DMS53 treated with DMSO at 0.1 percent for 48 hours (cell line): ENCODE measurements around the gene HEATR9.
"Not testable (repeated sequence)": the region's sequence is repeated elsewhere in the genome, so short reads cannot be mapped to it uniquely, and the experiment has no call there.

Source experiments
- DNase-seq: peaks from one replicate; lab custom pipeline; 2025; ENCODE audit not compliant: unreplicated experiment; lab: John Stamatoyannopoulos, UW

Gene HEATR9, protein sequence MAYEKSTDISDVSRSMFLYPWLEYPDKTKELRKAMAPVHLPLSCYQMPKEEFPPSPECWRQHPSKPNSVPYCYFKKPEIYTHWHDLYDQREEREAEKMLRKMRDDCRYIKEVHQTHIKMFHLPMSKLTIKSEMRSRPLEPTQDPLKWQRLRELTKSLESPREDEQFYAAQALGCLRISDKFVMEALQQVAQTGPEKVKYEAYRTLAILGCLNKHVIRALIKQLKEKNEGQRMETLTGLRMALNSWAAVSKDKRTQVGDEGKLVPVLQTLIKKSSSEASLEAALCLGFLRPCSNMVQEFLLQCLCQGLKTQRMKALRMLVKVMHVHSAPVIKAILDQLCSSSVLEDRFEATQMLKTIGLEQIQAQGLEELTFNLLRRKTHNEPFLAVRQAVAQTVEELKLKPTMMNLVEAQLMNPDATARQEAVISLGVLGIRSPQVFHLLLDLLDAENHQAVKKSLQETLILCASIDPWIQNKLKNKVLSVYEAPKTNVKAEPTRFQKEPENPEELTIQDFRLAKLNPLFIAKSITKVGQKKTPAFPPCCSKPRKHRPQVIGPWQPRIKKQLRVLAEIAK

DNA sequence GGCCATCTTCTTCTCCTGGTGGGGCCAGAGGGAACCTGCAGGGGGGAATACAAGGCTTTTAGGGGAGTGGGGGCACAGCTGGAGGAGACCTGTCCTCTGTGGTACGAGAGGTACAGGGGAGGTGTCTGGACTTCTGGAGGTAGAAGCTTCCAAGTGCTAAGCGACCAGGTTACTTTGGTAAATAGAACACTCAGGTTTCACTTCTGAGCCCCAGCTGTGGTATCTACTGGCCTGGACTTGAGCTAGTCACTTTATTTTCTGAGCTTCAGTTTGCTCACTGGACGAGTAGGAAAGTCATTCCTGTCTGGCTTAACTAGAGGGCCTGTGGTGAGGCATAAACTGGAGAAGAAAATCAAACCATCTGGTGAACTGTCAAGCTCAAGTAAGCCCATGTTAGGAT lies at the start of gene HEATR9:
Gene HEATR9 (minus strand): TSS at position 155 of the 400 bp plus-strand sequence. CDS start 149 bp downstream, at position 6.
- DNase-seq = no peak

GRCh38 chr17:35917519-35918213 lies 49.0 kb upstream of the HEATR9 start:
- DNase-seq = no peak

GRCh38 chr17:35915153-35915964 lies 46.7 kb upstream of the HEATR9 start:
- DNase-seq = no peak

- DNase-seq = no peak
Measured at GRCh38 chr17:35914354-35914753, 45.7 kb upstream of the HEATR9 start.

- no peak for DNase-seq
Measured at GRCh38 chr17:35913609-35914008, 44.9 kb upstream of the HEATR9 start.

DNA sequence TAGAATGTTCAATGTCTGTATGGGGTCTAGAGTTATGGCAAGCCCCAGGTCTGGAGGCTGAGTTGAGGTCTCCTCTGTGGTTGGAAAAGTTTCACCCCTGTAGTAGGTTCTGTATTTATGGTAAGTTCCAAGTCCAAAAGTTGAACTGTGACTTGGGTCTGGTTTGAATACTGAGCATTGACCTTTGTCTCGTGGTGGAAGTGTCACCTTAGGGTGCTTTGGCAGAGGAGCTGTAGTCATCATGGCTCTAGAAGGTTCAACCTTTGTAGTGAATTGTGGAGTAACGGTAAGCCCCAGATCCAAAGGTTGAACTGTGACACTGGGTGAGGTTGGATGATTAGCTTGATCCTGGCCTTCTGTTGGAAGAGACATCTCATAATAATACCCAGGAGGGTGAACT lies 44.3 kb upstream of the HEATR9 start:
- no peak for DNase-seq

DNA sequence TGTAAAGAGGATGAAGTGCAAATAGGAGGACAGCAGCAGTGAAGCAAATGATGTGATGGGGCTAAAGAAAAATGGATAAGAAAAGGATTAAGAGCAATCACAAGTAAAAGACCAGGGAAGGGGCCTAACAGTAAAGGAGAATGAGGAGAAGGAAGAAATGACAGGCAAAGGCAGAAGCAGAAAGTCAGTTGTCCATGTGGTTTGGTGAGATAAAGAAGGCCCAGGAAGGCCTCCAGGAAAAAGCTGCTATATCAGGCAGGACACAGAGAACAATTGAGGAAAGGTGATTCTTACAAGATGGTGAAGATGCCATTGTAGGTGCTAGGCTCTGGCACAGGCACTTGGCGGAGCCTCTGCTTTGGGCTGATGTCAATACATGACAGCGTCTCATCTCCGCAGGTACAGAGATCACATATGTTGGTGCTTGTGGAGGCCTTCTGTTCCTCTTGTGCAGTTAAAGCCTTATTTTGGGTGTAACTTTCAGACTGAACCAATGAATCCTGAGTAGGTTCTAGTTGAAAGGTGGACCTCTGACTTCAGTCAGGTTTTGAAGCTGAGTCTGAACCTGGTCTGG lies 43.7 kb upstream of the HEATR9 start:
- DNase-seq = no peak

DNA sequence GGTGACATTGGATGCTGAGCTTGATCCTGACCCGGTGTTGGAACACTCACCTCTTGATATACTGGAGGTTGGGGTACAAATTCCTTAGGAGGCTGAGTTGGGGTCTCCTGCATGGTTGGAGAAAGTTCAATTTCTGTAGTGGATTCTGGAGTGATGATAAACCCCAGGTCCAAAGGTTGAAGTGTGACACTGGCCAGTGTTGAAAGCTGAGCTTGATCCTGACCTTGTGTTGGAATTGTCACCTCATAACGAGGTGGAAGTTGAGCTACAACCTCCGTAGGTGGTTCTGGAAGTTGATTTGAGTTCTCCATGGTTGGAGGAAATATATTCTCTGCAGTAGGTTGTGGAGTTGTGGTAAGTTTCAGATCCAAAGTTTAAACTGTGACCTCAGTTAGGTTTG lies 40.7 kb upstream of the HEATR9 start:
- DNase-seq = no peak

DNA sequence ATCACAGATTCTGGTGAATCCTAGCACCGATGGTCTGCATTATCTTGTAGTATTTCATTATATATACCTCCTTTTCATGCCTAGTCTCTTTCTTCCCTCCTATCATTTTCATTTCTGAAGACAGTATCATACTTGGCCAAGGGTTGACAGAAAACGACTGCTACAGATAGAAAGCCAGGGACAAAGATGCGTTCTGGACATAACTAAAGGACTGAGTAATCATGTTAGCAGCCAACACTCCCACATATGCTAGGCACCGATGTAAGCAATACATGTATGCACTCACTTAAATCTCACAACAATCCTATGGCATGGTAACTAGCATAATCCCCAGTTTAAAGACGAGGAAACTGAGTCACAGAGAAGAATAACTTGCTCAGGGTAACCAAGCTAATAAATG lies 39.0 kb upstream of the HEATR9 start:
- DNase-seq = no peak

DNA sequence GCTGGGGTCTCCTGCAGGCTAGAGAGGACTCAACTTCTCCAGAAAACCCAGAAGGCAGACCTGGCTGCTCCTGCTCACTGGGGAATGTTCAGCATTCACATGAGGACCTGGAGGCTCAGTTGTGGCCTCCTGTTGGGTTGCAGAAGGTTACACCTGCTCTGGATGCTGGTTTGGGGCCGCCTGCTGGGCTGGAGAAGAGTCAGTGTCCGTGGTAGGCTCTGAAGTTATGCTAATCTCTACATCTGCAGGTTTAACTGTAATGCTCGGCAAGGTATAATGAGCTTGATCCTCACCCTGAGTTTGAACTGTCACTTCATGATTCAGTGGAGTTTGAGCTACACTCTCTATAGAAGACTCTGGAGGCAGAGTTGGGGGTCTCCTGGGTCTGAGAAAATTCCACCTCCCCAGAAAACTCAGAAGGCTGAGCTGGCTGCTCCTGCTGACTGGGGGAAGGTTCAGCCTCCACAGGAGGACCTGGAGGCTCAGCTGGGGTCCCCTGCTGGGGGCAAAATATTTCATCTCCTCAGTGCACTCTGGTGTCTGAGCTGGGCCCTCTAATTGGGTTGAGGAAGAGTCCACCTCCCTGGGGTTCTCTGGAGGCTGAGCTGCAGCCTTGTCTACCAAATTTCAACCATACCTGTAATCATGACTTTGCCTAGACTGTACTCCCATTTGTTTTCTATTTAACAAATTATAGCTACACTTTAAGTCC lies 38.4 kb upstream of the HEATR9 start:
- no peak for DNase-seq

- no peak for DNase-seq
Measured at GRCh38 chr17:35906191-35906925, 37.7 kb upstream of the HEATR9 start.

- DNase-seq = no peak
Measured at GRCh38 chr17:35903451-35903850, 34.8 kb upstream of the HEATR9 start.

- no peak for DNase-seq
Measured at GRCh38 chr17:35901631-35902175, 33.0 kb upstream of the HEATR9 start.

DNA sequence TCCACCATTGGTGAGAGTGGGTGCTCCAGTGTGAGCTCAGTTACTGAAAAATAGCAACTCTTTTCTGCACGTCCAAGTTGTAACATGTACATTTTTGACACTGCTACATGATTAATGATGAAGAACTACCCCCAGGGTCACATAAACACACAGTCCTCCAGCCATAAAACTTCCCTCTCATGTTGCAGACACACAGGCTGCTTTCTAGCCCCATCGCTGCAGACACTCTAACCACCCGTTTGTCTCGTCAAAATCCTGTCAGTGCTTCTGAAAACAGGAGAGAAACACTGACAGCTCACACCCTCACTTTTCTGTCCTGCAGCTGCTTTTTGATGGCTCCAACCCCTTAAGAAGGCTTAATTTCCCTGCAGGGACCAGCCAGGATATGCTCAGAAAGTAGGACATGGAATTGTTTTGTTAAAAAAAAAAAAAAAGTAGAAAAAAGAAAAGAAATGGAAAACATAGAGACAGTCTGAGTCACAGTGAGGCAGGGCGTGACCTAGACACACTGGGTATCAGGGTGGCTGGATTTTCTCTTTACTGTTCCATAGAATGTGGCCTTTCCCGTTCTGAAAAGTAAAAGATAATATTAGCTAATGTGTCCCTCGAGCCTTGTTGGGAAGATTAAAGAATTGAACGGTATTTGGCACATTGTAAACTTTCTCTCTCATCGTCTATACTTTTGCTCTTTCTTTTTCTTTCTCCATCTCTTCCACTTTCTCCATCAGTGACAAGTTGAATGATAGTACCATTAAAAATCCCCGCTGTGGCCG lies 32.2 kb upstream of the HEATR9 start:
- DNase-seq = no peak

DNA sequence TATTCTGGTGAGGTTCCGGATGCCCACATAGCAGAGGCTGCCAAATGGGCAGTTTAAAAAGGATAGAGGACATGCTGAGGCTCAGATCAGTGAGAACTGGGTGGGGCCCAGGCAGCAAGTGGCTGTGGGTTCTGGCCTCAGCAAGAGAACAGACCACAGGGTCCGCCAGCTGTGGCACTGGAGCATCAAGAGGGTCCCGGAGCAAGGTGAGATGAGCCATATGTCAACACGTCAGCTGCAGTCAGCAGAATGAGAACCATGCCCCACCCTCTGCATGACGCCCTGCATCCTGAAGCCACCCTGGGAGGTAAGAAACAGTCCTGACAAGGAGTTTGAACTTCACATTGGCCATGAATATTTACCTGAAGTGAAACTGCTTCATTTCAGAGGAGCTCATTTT lies 31.6 kb upstream of the HEATR9 start:
- DNase-seq = no peak

GRCh38 chr17:35898283-35899070 lies 29.8 kb upstream of the HEATR9 start:
- no peak for DNase-seq

- DNase-seq = not testable (repeated sequence)
Measured at GRCh38 chr17:35897772-35898171, 29.1 kb upstream of the HEATR9 start.
